ENCODE data around the gene GSE1.

GRCh38 chr16:85637808-85638647, 24.9 kb downstream of the GSE1 start:
- no peak for TF ChIP-seq ESRRA (CRISPR knock-in tag; IDR thresholded peaks at IDR 0.05; ENCODE audit: low read depth)
- no peak for TF ChIP-seq CBFB (CRISPR knock-in tag; IDR thresholded peaks at IDR 0.05)
- no peak for TF ChIP-seq RXRB (CRISPR knock-in tag; IDR thresholded peaks at IDR 0.05; ENCODE audit: borderline replicate concordance)
- no peak for TF ChIP-seq MAFK (conservative IDR thresholded peaks at IDR 0.05 in 1 of 2, IDR thresholded peaks at IDR 0.05 in 1 of 2; ENCODE audit: low read length in 2 of 2)
